ENCODE measurements around the gene KIF4A.

Gene KIF4A

GRCh38 chrX:70437921-70438665 lies 148.2 kb downstream of the KIF4A start:
- Histone ChIP-seq H3K36me3 (ENCODE audit: control insufficient read depth, low read length) (no peaks in the 10 kb centered on the region), H3K9me3 (ENCODE audit: control insufficient read depth, insufficient read depth, low read length) (no peaks in the 10 kb centered on the region), H3K27me3 (ENCODE audit: control insufficient read depth, low read length) (no peaks in the 10 kb centered on the region; the same call in 1 of the 2 replicates), H3K4me2 (ENCODE audit: low read length) (no peak overlapping the region), H3K4me3 (ENCODE audit: low read length) (no peak overlapping the region), H3K9me2 (replicated peaks; ENCODE audit: control insufficient read depth, low read length) (no peaks in the 10 kb centered on the region), H3K27ac (ENCODE audit: low read depth, low read length) (no peak overlapping the region), H3K79me2 (ENCODE audit: control insufficient read depth, low read length) (no peaks in the 10 kb centered on the region), H4K20me1 (ENCODE audit: control insufficient read depth, insufficient read depth, low read depth, low read length) (no peaks in the 10 kb centered on the region), H3K4me1 (ENCODE audit: control insufficient read depth, low read length) (peaks cover 16% of the 10 kb centered on the region), H3F3A (ENCODE audit: control insufficient read depth, insufficient read depth) (no peaks in the 10 kb centered on the region)
- TF ChIP-seq EZH2phosphoT487 (IDR thresholded peaks at IDR 0.05; ENCODE audit: borderline replicate concordance, low read length): no peak
- no peak for TF ChIP-seq CTCF (IDR thresholded peaks at IDR 0.05; ENCODE audit: low read depth, low read length, poor library complexity, severe bottlenecking)

GRCh38 chrX:70439016-70439415 lies 149.1 kb downstream of the KIF4A start:
- Histone ChIP-seq H3K79me2 (ENCODE audit: control insufficient read depth, low read length) (no peaks in the 10 kb centered on the region), H3K9me2 (replicated peaks; ENCODE audit: control insufficient read depth, low read length) (no peaks in the 10 kb centered on the region), H3K27me3 (ENCODE audit: control insufficient read depth, low read length) (peaks cover 5% of the 10 kb centered on the region), H3K4me1 (ENCODE audit: control insufficient read depth, low read length) (peaks cover 10% of the 10 kb centered on the region), H4K20me1 (ENCODE audit: control insufficient read depth, insufficient read depth, low read depth, low read length) (no peaks in the 10 kb centered on the region), H3K9me3 (ENCODE audit: control insufficient read depth, insufficient read depth, low read length) (no peaks in the 10 kb centered on the region), H3K27ac (ENCODE audit: low read depth, low read length) (no peak overlapping the region), H3F3A (ENCODE audit: control insufficient read depth, insufficient read depth) (no peaks in the 10 kb centered on the region), H3K36me3 (ENCODE audit: control insufficient read depth, low read length) (no peaks in the 10 kb centered on the region), H3K4me2 (ENCODE audit: low read length) (no peak overlapping the region), H3K4me3 (ENCODE audit: low read length) (no peak overlapping the region)
- no peak for TF ChIP-seq CTCF (IDR thresholded peaks at IDR 0.05; ENCODE audit: low read depth, low read length, poor library complexity, severe bottlenecking)
- no peak for TF ChIP-seq EZH2phosphoT487 (IDR thresholded peaks at IDR 0.05; ENCODE audit: borderline replicate concordance, low read length)

- Histone ChIP-seq H3K79me2 (ENCODE audit: control insufficient read depth, low read length) (no peaks in the 10 kb centered on the region), H3K9me2 (replicated peaks; ENCODE audit: control insufficient read depth, low read length) (no peaks in the 10 kb centered on the region), H3K27ac (ENCODE audit: low read depth, low read length) (no peak overlapping the region), H4K20me1 (ENCODE audit: control insufficient read depth, insufficient read depth, low read depth, low read length) (no peaks in the 10 kb centered on the region), H3K4me3 (ENCODE audit: low read length) (no peak overlapping the region), H3K4me2 (ENCODE audit: low read length) (no peak overlapping the region), H3F3A (ENCODE audit: control insufficient read depth, insufficient read depth) (no peaks in the 10 kb centered on the region), H3K27me3 (ENCODE audit: control insufficient read depth, low read length) (peaks cover 14% of the 10 kb centered on the region), H3K36me3 (ENCODE audit: control insufficient read depth, low read length) (no peaks in the 10 kb centered on the region), H3K4me1 (ENCODE audit: control insufficient read depth, low read length) (no peaks in the 10 kb centered on the region), H3K9me3 (ENCODE audit: control insufficient read depth, insufficient read depth, low read length) (no peaks in the 10 kb centered on the region)
- TF ChIP-seq CTCF (IDR thresholded peaks at IDR 0.05; ENCODE audit: low read depth, low read length, poor library complexity, severe bottlenecking): no peak
- no peak for TF ChIP-seq EZH2phosphoT487 (IDR thresholded peaks at IDR 0.05; ENCODE audit: borderline replicate concordance, low read length)
These were observed 152.3 kb downstream of the KIF4A start for GRCh38 chrX:70442224-70442623.

Measured in DOHH2 (cell line).